ENCODE measurements around the gene CLTA. TPM values are rescaled to one million over a fixed set of nuclear protein-coding genes. Genes with fewer than 3 reads are reported as not detected.

Gene CLTA
- total RNA-seq, 1 donor from 2014 or later, result 199 TPM

GRCh38 chr9:36213989-36214388 lies 23.3 kb downstream of the CLTA start:
- intact Hi-C loops (cut with DNase I), result no loop called here
- no peak overlapping the region for H3K4me3 ChIP-seq
- no peak overlapping the region for H3K27ac ChIP-seq
- H3K4me1 ChIP-seq, result peaks cover 17% of the 10 kb centered on the region
- H3K36me3 ChIP-seq, result peaks cover 0 to 71% of the 10 kb centered on the region in 2 donors
- H3K9me3 ChIP-seq, result no peaks in the 10 kb centered on the region
- no peak for DNase-seq (ENCODE audit: extremely low spot score in 2 of 2)
- H3K27me3 ChIP-seq, result no peaks in the 10 kb centered on the region
- TF ChIP-seq POLR2AphosphoS5 (IDR thresholded peaks at IDR 0.05; ENCODE audit: insufficient read depth in 1 of 2, low read depth in 1 of 2) (no peak), POLR2A (IDR thresholded peaks at IDR 0.05) (no peak), CTCF (IDR thresholded peaks at IDR 0.05) (no peak)

- no peak for TF ChIP-seq CTCF (IDR thresholded peaks at IDR 0.05)
- no peak for TF ChIP-seq POLR2AphosphoS5 (IDR thresholded peaks at IDR 0.05; ENCODE audit: insufficient read depth in 1 of 2, low read depth in 1 of 2)
- TF ChIP-seq POLR2A (IDR thresholded peaks at IDR 0.05), result no peak
- no peak overlapping the region for H3K27ac ChIP-seq
- H3K4me1 ChIP-seq, result peaks cover 17% of the 10 kb centered on the region
- DNase-seq (ENCODE audit: extremely low spot score in 2 of 2), result no peak
- no peaks in the 10 kb centered on the region for H3K9me3 ChIP-seq
- H3K36me3 ChIP-seq, result peaks cover 0 to 71% of the 10 kb centered on the region in 2 donors
- intact Hi-C loops (cut with DNase I), result no loop called here
- no peak overlapping the region for H3K4me3 ChIP-seq
- no peaks in the 10 kb centered on the region for H3K27me3 ChIP-seq
Observed at GRCh38 chr9:36214571-36214970, 23.9 kb downstream of the CLTA start.

- Histone ChIP-seq H3K27ac (peak overlapping the region; percentile 9), H3K9me3 (peaks cover under 1% of the 10 kb centered on the region), H3K4me1 (peaks cover 11% of the 10 kb centered on the region), H3K4me3 (no peak overlapping the region), H3K36me3 (peaks cover 0 to 72% of the 10 kb centered on the region in 2 donors), H3K27me3 (no peaks in the 10 kb centered on the region)
- intact Hi-C loops (cut with DNase I), result no loop called here
- no peak for TF ChIP-seq POLR2A (IDR thresholded peaks at IDR 0.05)
- no peak for TF ChIP-seq POLR2AphosphoS5 (IDR thresholded peaks at IDR 0.05; ENCODE audit: insufficient read depth in 1 of 2, low read depth in 1 of 2)
- TF ChIP-seq CTCF (IDR thresholded peaks at IDR 0.05), result no peak
- DNase-seq (ENCODE audit: extremely low spot score in 2 of 2), result no peak
Observed at GRCh38 chr9:36217256-36217968, 26.7 kb downstream of the CLTA start.

GRCh38 chr9:36218011-36218410 lies 27.3 kb downstream of the CLTA start:
- Histone ChIP-seq H3K27me3 (no peaks in the 10 kb centered on the region), H3K4me1 (peaks cover 11% of the 10 kb centered on the region), H3K9me3 (peaks cover 5% of the 10 kb centered on the region), H3K36me3 (peaks cover 0 to 72% of the 10 kb centered on the region in 2 donors), H3K4me3 (no peak overlapping the region), H3K27ac (no peak overlapping the region)
- no peak for DNase-seq (ENCODE audit: extremely low spot score in 2 of 2)
- intact Hi-C loops (cut with DNase I), result no loop called here
- TF ChIP-seq POLR2AphosphoS5 (IDR thresholded peaks at IDR 0.05; ENCODE audit: insufficient read depth in 1 of 2, low read depth in 1 of 2) (no peak), POLR2A (IDR thresholded peaks at IDR 0.05) (no peak), CTCF (IDR thresholded peaks at IDR 0.05) (no peak)

- Histone ChIP-seq H3K36me3 (peaks cover 0 to 72% of the 10 kb centered on the region in 2 donors), H3K27ac (no peak overlapping the region)
- no peak for DNase-seq (ENCODE audit: extremely low spot score in 2 of 2)
Observed at GRCh38 chr9:36218411-36218901, 27.7 kb downstream of the CLTA start.

More at GRCh38 chr9:36218411-36218901, 27.7 kb downstream of the CLTA start:
- H3K4me1 ChIP-seq, result peaks cover 6% of the 10 kb centered on the region
- H3K9me3 ChIP-seq, result peaks cover 5% of the 10 kb centered on the region
- intact Hi-C loops (cut with DNase I), result no loop called here
- no peak for TF ChIP-seq POLR2A (IDR thresholded peaks at IDR 0.05)
- no peak for TF ChIP-seq POLR2AphosphoS5 (IDR thresholded peaks at IDR 0.05; ENCODE audit: insufficient read depth in 1 of 2, low read depth in 1 of 2)
- no peak for TF ChIP-seq CTCF (IDR thresholded peaks at IDR 0.05)
- no peaks in the 10 kb centered on the region for H3K27me3 ChIP-seq
- H3K4me3 ChIP-seq, result no peak overlapping the region
